Activated T-cell treated with anti-CD3 and anti-CD28 coated beads for 1 hour (primary cell): ENCODE measurements around the gene CARNS1.

Experiments
- DNase-seq: peaks from one replicate; pipeline ENCODE4 v3.0.0-alpha.2; 2020; ENCODE audit warnings: low read depth

CARNS1 gene

DNA sequence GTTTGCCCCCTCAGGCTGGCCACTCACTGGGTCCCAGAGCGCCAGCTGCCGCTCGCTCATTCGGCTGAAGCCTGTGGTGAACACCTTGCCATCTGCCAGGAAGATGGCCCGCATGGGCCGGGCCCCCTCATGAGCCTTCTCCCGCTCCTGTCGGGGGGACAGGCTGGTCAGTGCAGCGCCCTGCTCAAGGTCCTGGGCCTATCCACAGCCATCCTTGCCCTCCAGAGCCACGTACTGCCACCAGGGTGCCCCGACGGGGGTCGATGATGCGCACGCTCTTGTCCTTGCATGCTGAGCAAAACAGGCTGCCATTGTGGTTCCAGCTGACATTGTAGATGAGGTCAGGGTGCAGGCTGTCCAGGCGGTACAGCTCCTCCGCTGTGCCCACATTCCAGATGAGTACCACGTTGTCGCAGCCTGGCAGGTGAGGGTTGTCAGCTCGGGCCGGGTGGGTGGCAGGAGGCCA lies 25.7 kb downstream of the CARNS1 start:
- no peak for DNase-seq

DNA sequence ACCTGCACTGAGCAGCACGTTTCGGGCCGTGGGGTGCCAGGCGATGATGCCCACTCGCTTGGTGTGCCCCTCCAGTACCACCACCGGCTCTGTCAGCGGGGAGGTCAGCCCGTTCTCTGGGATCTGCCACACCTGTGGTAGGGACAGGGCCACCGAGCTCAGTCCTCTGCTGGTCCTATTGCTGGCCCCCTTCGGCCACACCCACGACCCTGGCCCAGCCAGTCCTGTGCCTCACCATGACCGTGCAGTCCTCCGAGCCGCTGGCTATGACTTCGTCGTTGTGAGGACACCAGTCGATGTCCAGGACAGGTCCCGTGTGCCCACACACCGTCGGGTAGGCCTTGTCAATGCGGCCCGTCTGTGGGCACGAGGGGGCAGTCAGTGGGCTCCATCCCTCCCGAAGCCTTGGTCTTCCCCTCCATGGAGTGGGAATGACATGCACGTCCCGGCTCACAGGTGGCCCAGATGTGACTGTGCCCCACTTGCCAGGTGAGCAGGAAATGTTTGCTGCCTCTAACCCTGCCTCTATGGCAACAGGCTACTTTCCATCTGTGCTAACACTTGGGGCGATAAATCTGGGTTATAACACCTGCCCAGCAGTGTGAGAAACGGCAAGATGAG lies 26.4 kb downstream of the CARNS1 start:
- no peak for DNase-seq

DNA sequence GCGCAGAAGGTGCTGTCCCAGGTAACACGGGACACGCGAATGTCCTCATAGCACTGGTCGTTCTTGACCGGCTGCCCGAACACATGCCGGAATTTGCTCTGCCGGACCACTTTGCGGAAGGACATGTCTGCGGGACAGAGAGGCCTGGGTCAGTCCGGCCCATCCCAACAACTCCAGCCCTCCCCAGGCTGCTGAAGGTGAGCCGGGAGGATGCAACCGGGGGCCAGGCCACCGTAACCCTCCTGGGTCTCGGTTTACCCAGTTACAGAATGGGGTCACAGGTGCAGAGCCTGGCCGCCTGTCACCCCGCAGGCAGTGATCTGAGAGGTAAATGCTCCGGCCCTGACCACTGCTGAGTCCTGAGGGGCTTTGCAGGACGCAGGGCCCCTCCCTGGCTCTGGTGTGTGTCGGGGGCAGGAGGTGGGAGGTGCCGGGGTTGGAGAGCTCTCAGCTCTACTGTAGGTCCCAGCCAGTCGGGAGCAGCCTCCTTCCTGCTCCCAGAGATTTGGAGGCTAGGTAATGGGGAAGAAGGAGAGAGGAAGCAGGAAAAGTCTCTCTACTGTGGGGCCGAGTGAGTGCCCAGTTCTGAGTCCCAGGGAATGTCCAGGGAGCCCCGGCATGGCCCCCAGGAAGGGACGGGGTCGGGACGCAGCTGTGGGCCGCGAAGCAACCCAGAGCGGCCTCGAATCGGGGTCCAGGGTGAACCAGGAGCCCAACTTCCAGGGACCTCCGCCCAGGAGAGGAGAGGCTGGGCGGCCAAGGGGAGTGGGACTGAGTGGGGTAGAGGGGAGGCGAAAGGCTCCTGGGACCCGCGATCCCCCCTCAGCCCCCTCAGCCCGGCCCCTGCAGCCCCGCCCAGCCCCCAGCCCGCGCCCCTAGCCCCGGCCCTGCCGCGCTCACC lies 27.3 kb downstream of the CARNS1 start:
- DNase-seq: no peak

DNA sequence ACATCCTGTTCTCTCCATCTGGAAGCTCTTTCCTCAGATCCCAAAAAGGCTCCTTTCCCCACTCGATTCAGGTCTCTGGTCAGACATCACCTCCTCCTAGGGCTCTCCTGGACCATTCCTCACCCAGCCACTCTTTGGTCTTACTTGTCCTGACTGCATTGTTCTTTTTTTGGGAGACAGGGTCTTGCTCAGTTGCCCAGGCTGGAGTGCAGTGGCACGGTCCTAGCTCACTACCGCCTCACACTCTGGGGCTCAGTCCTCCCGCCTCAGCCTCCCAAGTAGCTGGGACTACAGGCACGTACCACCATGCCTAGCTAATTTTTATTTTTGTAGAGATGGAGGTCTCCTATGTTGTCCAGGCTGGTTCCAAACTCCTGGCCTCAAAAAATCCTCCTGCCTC lies 30.0 kb downstream of the CARNS1 start:
- no peak for DNase-seq

DNA sequence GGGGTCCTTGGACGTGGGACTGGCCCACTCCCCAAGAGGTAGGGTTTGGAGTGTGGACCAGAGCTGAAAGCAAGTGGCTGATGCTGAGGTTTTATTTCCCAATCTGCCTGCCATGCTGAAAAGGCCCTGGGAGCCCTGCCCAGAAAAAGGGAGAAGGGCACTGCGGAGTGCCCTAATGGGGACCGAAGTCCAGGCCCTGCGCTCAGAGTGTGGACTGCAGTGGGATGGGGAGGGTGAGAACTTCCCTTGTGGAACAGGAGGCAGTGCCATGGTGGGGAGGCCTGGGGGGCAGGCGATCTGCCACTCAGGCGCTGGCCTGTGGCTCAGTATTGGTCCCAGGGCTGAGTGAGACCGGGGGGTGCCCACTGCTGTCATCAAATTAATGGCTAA lies 32.7 kb downstream of the CARNS1 start:
- no peak for DNase-seq

DNA sequence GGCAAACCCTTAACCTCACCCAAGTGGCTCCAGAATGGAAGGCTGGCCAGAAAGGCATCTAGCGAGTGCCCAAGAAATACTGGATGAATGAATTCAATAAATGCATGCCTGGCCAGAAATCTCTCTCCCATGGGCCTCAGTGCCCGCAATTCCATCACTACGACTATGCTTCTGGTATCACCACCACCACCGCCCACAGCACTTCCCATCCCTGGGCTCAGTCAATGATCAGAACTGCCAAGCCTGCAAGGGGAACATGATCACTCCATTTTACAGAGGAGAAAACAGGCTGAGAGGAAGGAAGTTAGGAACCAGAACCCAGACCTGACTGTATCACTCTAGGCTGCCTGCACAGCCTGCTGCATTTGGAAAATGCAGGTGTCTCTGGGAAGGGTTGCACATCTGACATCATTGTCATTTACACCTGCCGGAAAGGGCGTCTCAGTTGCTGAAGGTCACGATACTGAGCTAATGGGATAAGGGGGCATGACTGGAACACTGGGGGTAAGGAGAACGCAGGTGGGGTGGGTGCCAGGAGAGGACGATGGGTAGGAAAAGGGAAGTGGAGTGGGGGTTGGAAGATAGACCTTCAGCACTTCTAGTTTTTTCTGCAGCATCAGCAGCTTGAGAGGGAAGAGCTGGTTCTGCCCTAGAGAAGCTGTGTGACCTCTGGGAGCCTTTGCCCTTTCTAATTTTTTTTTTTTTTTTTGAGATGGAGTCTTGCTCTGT lies 33.8 kb downstream of the CARNS1 start:
- no peak for DNase-seq

DNA sequence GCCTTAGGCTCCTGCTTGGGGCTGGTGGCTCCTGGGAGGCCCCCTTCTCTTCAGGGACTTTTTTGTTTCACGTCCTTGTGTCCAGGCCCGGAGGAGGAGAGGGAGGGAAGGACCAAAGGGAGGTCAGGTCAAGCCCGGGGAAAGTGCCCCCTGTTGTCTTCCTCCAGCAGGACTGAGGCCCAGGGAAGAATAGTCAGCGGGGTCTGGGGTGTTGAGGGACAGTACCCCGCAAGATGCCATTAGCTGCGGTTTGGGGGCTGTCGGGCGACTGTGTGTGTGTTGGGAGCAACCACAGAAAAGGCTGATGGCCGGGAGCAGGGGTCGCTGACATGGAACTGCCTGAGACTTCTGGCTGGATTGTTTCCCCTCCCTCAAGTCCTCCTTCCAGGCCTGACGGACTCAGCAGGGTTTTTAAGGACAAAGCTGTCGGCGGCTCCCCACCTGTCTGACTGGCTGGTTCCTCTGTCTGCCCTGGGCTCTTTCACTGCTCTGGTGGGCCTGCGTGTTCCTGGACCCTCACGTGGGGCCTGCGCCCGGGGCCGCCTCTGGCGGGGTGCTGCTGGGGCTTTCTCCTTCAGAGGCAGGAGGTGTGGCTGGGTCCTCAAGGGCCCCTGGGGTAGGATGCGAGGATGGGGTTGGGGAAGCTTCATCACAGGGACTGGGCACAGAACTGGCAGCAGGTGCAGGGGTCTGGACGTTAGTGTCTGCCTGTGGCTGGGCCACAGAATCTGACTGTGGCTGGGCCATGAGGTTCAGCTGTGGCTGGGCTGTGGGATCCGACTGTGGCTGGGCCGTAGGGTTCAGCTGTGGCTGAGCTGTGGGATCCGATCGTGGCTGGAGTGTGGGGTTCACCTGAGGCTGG lies 35.5 kb downstream of the CARNS1 start:
- DNase-seq: no peak

DNA sequence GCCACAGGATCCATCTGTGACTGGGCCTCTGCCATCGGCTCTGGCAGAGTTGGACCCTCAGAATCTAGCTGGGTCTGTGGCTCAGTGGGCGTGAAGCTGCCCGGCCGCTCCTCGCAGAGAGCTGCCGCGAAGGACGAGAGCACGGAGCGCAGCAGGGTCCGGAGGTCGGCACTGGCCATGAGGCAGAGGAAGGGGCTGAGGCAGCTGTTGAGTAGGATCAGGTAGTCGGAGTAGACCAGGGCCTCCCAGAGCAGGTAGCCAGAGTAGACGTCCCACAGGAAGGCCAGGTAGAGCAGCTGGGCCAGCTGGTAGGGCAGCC lies 36.1 kb downstream of the CARNS1 start:
- no peak for DNase-seq

DNA sequence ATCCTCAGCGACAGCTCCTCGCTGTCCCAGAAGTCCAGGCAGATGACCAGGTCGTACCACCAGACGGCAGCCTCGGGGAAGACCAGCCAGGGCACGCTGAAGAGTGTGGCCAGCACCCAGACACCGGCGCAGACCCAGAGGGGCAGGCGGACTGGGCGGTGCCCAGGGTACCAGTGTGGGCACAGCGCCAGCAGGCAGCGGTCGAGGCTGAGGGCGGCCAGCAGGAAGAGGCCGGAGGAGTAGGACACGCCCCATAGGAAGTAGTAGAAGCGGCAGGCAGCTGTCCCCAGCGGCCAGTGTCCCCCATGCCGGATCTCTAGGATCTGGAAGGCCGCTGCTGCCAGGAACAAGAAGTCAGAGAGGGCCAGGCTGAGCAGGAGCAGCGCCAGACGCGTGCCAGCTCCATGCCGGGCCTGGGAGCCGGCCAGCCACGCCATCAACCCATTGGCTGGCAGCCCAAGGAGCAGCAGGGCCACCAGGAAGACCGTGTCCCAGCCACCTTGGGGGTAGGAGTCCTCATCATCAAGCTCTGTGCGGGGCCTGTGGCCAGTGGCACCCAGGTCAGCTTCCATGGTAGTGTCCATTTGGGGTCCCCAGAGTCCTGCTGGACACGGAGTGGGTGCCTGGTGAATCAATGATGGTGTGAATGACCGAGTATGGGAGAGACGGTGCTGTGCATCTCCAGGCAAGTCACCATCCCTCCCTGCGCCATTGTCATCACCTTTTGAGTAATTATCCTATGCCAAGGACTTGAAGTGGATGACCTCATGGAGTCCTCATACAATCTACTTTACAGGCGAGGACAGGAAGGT lies 36.9 kb downstream of the CARNS1 start, which contains the start of gene GPR152:
TSS of gene GPR152 (minus strand) at position 589 of the 812 bp plus-strand sequence. CDS start at position 584, 5 bp downstream.
- DNase-seq: no peak

DNA sequence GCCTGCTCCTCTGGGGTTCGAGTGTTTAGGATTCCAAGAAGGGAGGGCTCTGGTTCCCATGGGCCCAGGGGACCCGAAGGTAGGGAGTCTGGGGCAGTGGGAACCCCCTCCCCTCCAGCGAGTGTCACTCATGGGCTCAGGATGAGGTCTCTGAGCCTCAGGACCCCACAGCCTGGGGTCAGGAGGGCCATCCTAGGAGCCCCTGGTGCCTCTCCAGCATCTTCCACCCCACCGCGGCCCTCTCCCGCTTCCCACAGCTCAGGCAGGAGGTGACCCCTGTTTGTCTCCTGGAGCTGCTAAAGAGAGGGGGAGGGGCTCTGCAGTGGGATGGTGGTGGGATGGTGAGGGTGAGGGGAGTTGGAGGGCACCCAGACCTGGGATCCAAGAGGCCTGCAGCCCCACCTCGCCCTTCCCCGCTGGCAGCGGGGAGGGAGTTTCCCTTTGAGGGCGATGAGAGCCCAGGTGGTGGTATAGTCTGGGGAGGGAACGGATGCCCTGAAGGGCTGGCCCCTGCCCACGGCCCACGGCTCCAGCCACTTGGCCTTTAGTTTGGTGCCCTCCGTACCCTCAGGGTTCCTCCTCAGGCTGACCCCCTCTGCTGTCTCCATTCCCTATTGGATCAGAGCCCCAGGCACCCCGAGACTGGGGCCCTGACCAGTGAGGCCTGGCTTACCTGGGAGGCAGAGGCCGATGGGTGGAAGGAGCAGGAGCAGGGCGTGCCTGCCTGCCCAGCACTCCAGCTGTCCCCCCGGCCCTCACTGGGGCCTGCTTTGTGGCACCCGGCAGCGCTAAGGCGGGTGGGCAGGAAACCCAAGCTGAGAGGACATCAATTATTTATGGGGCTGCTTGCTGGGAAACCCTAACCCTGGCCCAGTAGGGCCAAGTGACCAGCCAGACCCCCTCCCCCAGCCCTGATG lies 38.6 kb downstream of the CARNS1 start:
- no peak for DNase-seq

DNA sequence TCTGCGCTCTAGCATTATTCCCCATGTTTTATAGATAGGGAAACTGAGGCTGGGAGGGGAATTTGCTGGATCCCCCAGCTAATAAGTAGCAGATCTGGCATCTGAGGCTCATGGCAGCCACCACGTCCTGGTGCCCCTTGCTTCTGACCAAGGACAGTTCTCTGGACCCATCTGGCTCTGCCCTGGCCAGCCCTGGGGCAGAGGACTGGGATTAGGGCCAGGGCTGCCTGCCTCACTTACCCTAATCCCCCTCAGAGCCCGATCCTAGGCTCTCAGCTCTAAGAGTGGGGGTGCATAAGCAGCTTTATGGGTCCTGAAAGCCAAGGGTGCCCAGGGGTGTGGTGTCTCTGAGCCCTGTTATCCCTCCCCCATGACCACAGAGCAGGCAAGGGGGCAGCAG lies 39.6 kb downstream of the CARNS1 start, which contains the start of gene CABP4:
TSS of gene CABP4 (plus strand) at position 301 of the 400 bp plus-strand sequence. CDS start at position 371, 70 bp downstream.
- no peak for DNase-seq

DNA sequence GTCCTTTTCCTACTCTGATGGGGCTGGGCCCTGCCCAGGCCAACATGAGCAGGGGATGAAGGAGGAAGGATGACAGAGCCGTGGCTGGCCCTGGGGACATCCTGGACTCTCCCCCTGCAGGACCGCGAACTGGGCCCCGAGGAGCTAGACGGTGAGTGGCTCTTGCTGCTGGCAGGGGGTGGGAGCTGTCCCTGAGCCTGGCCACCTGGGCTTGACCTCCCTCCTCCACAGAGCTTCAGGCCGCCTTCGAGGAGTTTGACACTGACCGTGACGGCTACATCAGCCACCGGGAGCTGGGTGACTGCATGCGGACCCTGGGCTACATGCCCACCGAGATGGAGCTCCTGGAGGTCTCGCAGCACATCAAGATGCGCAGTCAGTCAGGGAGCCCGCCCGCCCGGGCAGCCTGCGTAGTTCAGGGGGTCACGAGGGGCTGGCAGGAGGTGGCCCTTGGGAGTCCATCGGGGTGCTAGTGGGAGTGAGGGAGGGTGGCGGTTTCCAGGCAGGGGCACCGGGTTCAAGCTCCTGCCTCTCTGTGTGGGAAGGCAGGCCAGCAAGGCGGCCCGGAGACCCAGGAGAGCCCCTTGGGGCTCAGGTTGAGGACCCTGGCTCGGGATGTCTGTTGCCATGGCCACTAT lies 40.7 kb downstream of the CARNS1 start:
- no peak for DNase-seq

DNA sequence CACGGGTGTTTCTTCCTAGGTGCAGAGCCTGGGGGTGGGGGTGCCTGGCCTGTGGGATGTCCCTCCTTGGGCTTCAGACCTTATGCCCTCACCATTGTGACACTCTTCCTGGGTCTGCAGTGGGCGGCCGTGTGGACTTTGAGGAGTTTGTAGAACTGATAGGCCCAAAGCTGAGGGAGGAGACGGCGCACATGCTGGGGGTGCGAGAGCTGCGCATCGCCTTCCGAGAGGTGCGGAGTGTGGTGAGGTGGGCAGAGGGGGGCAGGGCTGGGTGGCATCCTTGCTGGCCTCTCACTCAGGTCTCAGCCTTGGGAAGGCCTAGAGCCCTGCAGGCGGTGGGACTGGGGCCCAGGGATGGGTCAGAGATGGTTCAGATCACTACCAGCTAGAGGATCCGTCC lies 42.0 kb downstream of the CARNS1 start:
- no peak for DNase-seq

DNA sequence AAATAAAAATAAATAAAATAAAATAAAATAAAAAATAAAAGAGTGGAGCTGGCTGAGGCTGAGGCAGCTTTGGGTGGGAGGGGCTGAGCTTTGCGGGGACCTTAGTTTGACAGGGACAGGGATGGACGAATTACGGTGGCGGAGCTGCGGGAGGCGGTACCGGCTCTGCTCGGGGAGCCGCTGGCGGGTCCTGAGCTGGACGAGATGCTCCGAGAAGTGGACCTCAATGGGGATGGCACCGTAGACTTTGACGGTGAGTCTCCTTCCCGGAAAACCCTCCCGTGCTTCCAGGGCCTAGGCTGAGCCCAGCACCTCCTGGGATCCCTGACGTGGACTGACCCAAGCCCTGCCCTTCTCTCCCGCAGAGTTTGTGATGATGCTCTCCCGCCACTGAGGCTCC lies 42.8 kb downstream of the CARNS1 start:
- DNase-seq: no peak

DNA sequence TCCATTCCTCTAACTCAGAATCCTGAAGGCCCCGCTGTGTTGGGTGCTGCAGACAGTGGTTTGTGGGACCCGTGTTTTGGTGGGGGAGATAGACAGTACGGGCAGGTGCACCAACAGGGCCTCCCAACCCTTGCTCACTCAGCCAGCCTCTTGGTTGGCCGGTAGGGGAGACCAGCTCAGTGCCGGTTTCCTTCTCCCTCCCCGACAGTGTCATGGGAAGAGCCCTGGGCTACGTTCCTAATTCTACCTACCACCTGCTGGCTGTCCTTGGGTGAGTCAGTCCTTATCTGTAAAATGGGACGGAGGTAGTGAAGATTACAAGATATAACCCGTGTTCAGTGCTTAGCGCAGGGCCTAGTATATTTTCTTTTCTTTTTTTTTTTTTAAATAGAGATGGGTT lies 47.7 kb downstream of the CARNS1 start:
- no peak for DNase-seq

DNA sequence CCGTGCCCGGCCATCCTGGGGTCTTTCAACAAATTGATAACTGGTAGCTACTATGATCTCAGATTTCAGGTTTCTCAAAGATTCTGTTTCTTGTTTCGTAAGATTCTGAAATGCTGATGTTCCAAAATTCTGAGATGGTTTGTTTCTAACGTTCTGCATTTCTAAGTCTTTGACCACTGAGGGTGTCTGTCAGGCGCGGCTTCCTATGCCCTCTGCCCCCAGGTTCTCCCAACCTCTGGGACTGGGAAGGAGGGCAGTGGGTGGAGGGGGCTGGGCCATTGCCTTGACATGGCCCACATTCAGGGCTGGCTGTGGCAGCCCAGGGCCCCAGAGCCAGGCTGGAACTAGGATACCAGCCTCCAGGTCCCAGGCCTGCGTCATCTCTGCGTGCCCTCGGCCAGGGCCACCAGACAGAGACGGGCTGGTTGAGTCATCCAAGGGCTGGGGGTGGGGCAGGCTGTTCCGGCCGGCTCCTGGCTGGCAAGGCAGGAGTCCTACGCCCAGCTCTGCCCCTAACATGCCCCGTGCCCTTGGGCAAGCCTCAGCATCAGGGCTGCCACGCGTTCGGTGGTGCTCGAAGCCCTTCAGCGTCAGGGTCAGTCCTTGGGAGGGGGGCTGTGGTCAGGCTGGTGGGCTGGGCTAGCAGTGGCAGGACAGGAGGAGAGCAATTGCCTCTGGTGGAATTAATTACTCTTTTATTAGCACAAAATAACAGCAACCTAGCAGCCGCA lies 48.4 kb downstream of the CARNS1 start:
- no peak for DNase-seq

DNA sequence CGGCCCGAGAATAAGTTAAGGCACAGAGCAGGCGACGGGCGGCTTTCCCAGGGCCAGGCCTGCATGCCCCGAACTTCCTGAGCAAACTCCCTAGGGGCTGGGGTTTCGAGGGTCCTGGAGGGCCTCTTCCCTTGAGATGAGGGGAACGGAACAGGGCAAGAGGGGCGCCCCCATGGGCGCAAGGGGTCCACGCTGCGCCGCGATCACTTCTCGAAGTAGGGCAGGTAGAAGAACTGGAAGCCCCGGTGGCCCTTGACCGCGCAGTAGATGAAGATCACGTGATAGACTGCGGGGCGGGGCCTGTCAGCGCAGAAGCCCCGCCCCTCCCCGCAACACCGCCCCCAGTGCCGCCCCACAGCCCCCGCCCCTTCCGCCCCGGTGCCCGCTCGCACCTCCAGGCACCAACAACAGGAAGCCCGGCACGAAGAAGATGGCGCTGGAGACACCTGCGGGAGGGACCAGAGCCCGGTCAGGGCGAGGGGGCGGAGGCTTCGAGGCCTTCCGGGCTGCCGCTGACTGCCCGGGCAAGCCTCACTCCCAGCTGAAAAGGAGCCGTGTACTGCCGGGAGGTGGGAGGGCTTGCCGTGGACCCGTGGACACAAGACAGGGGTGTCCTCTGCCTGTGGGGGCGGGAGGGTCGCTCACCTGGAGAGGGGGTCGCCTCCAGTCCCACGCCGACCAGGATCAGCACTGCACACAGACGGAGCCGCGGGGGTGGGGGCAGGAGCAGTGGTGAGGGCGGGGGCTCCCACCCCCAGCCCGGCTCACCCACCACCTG lies 49.1 kb downstream of the CARNS1 start:
- DNase-seq: peak; percentile 86

DNA sequence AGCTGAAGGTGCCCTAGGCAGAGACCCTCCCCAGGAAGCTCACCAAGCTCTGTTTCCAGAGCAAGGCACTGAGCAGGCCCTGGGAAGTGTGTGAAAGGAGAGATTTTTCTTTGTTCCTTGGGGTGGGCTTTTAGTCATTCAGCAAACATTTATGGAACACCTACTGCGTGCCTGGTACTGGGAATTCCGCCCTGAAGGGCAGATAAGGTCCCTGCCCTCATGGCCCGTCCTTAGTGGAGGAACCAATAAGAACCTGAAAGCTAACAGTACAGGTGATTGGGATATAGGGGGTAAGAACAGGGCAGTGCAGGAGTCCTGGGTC lies 49.7 kb downstream of the CARNS1 start:
- no peak for DNase-seq
